ENCODE measurements around the gene USH2A. TPM values are rescaled to one million over a fixed set of nuclear protein-coding genes. Genes with fewer than 3 reads are reported as not detected.

USH2A gene
- polyA plus RNA-seq, 1 donor from 2014 or later = 0.17 TPM

GRCh38 chr1:216366979-216367378 lies 56.3 kb downstream of the USH2A start:
- TF ChIP-seq RAD21 (conservative IDR thresholded peaks at IDR 0.05) (no peak), REST (IDR thresholded peaks at IDR 0.05; ENCODE audit: borderline replicate concordance) (no peak), SMC3 (conservative IDR thresholded peaks at IDR 0.05; ENCODE audit: poor library complexity) (no peak), TAF1 (IDR thresholded peaks at IDR 0.05; ENCODE audit: low read depth) (no peak), EP300 (conservative IDR thresholded peaks at IDR 0.05; ENCODE audit: poor library complexity, severe bottlenecking) (no peak), MXI1 (conservative IDR thresholded peaks at IDR 0.05; ENCODE audit: poor library complexity, severe bottlenecking) (no peak), EZH2 (IDR thresholded peaks at IDR 0.05; ENCODE audit: borderline replicate concordance, insufficient read depth, low read length, poor library complexity, severe bottlenecking) (no peak), POLR2AphosphoS5 (IDR thresholded peaks at IDR 0.05) (no peak)
- TF ChIP-seq, protein P1, sequence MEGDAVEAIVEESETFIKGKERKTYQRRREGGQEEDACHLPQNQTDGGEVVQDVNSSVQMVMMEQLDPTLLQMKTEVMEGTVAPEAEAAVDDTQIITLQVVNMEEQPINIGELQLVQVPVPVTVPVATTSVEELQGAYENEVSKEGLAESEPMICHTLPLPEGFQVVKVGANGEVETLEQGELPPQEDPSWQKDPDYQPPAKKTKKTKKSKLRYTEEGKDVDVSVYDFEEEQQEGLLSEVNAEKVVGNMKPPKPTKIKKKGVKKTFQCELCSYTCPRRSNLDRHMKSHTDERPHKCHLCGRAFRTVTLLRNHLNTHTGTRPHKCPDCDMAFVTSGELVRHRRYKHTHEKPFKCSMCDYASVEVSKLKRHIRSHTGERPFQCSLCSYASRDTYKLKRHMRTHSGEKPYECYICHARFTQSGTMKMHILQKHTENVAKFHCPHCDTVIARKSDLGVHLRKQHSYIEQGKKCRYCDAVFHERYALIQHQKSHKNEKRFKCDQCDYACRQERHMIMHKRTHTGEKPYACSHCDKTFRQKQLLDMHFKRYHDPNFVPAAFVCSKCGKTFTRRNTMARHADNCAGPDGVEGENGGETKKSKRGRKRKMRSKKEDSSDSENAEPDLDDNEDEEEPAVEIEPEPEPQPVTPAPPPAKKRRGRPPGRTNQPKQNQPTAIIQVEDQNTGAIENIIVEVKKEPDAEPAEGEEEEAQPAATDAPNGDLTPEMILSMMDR (IDR thresholded peaks at IDR 0.05; ENCODE audit: poor library complexity, severe bottlenecking) = no peak
- no peak overlapping the region for H3K9ac ChIP-seq (ENCODE audit: low read length)
- no peak overlapping the region for H2AFZ ChIP-seq (ENCODE audit: low read depth, low read length)
- no peaks in the 10 kb centered on the region for H3K9me3 ChIP-seq (ENCODE audit: low read length)
- H3K4me2 ChIP-seq (ENCODE audit: low read length) = no peak overlapping the region
- H3K9me2 ChIP-seq (ENCODE audit: insufficient read depth, low read length) = no peaks in the 10 kb centered on the region
- no peaks in the 10 kb centered on the region for H4K20me1 ChIP-seq (ENCODE audit: insufficient read depth)
- H3K27ac ChIP-seq (ENCODE audit: low read length) = no peak overlapping the region
- no peak overlapping the region for H3K4me3 ChIP-seq (ENCODE audit: low read length)
- no peaks in the 10 kb centered on the region for H3K27me3 ChIP-seq (ENCODE audit: insufficient read depth, low read depth, low read length)
- H3K36me3 ChIP-seq (ENCODE audit: insufficient read depth, low read length) = no peaks in the 10 kb centered on the region
- no peaks in the 10 kb centered on the region for H3F3A ChIP-seq (ENCODE audit: insufficient read depth, low read length, poor library complexity, severe bottlenecking)
- H3K79me2 ChIP-seq (replicated peaks; ENCODE audit: insufficient read depth, low read length) = no peaks in the 10 kb centered on the region

DNA sequence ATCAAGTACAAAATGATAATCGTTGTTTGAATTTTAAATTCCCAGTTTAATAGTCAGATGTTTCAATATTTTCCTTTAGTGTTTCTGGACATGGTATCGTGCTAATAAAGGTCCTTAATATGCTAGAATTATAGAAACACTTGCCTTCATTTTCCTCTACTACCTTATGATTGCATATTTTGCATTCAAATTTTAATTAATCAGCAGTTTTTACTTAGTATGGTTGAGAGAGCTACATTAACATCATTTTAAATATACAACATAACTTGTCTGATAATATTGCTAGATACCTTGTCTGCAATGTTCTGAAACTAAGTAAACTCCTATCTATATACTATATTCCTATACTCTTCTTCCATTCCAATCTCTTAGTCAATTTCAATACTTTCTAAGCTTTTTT lies 66.3 kb downstream of the USH2A start:
- Histone ChIP-seq H4K20me1 (ENCODE audit: insufficient read depth) (no peaks in the 10 kb centered on the region), H2AFZ (ENCODE audit: low read depth, low read length) (no peak overlapping the region)

DNA sequence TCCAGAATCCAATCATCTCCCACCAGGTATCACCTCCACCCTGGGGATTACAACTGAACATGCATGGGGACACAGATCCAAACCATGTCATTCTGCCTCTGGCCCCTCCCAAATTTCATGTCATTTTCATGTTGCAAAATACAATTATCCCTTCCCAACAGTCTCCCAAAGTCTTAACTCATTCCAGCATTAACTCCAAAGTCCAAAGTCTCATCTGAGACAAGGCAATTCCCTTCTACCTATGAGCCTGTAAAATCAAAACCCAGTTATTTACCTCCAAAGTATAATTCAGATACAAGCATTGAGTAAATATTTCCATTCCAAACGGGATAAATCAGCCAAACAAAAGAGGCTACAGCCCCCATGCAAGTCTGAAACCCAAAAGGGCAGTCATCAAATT lies 73.1 kb downstream of the USH2A start:
- Histone ChIP-seq H3K9me2 (ENCODE audit: insufficient read depth, low read length) (no peaks in the 10 kb centered on the region), H3K36me3 (ENCODE audit: insufficient read depth, low read length) (no peaks in the 10 kb centered on the region), H3K4me2 (ENCODE audit: low read length) (no peak overlapping the region), H3K27ac (ENCODE audit: low read length) (no peak overlapping the region), H3K27me3 (ENCODE audit: insufficient read depth, low read depth, low read length) (no peaks in the 10 kb centered on the region), H3K9ac (ENCODE audit: low read length) (no peak overlapping the region), H4K20me1 (ENCODE audit: insufficient read depth) (no peaks in the 10 kb centered on the region), H2AFZ (ENCODE audit: low read depth, low read length) (no peak overlapping the region), H3K79me2 (replicated peaks; ENCODE audit: insufficient read depth, low read length) (no peaks in the 10 kb centered on the region), H3K4me3 (ENCODE audit: low read length) (no peak overlapping the region), H3F3A (ENCODE audit: insufficient read depth, low read length, poor library complexity, severe bottlenecking) (no peaks in the 10 kb centered on the region), H3K9me3 (ENCODE audit: low read length) (peaks cover 6% of the 10 kb centered on the region)
- TF ChIP-seq REST (IDR thresholded peaks at IDR 0.05; ENCODE audit: borderline replicate concordance) (no peak), SMC3 (conservative IDR thresholded peaks at IDR 0.05; ENCODE audit: poor library complexity) (no peak)

More for the DNA sequence above, 66.3 kb downstream of the USH2A start:
- Histone ChIP-seq H3K79me2 (replicated peaks; ENCODE audit: insufficient read depth, low read length) (no peaks in the 10 kb centered on the region), H3K9me3 (ENCODE audit: low read length) (no peaks in the 10 kb centered on the region), H3K4me2 (ENCODE audit: low read length) (no peak overlapping the region), H3K27me3 (ENCODE audit: insufficient read depth, low read depth, low read length) (no peaks in the 10 kb centered on the region), H3K9ac (ENCODE audit: low read length) (no peak overlapping the region), H3K4me3 (ENCODE audit: low read length) (no peak overlapping the region), H3K36me3 (ENCODE audit: insufficient read depth, low read length) (no peaks in the 10 kb centered on the region), H3K27ac (ENCODE audit: low read length) (no peak overlapping the region), H3F3A (ENCODE audit: insufficient read depth, low read length, poor library complexity, severe bottlenecking) (no peaks in the 10 kb centered on the region), H3K9me2 (ENCODE audit: insufficient read depth, low read length) (no peaks in the 10 kb centered on the region)
- no peak for TF ChIP-seq EP300 (conservative IDR thresholded peaks at IDR 0.05; ENCODE audit: poor library complexity, severe bottlenecking)
